ENCODE data around the gene OLFM1.

- TF ChIP-seq CTCF (conservative IDR thresholded peaks at IDR 0.05; ENCODE audit: low read depth, low read length) (no peak), EZH2phosphoT487 (IDR thresholded peaks at IDR 0.05; ENCODE audit: borderline replicate concordance, low read length) (no peak), EZH2 (IDR thresholded peaks at IDR 0.05; ENCODE audit: low read length, unreplicated experiment) (no peak)
These were observed 12.8 kb downstream of the OLFM1 start for GRCh38 chr9:135100241-135100681.

All from PC-3 (cell line).